Measurements from ENCODE around the gene BGN. TPM values are rescaled to one million over a fixed set of nuclear protein-coding genes. Genes with fewer than 3 reads are reported as not detected.

The BGN gene
- total and polyA plus RNA-seq, 5 donors, result 167 to 244 (median 204) TPM

DNA sequence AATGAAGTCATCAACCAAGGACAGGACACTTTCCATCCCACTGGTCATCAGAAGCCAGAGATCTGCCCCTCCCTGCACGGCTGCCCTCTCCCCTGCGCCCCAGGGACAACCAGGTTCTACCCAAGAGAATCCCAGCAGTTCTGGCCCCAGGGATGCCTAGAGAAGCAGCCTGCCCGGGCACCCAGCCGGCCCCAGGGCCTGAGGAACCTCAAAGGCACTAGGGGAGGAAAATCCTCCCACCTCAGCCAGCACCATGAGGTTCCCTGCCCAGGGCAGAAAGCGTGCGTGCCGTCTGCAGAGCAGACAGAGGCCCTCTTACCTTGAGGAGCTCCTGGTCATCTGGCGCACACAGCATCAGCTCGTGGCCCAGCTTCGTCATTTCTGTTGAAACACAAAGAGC, 32.5 kb upstream of the BGN start:
- H3K4me1 ChIP-seq (ENCODE audit: control insufficient read depth, insufficient read depth, low read length), result no peaks in the 10 kb centered on the region
- DNase-seq (no peak), ATAC-seq (no peak)
- 91% methylated on average over 10 of the region's 10 CpGs for WGBS
- H3K27me3 ChIP-seq (ENCODE audit: control insufficient read depth, insufficient read depth), result no peaks in the 10 kb centered on the region
- H3K9me3 ChIP-seq (ENCODE audit: control insufficient read depth, low read length), result no peaks in the 10 kb centered on the region
- intact Hi-C loops (cut with DNase I), result no loop called here
- H3K4me3 ChIP-seq (ENCODE audit: low read length), result no peak overlapping the region
- no peak overlapping the region for H3K27ac ChIP-seq (ENCODE audit: low read length)

DNA sequence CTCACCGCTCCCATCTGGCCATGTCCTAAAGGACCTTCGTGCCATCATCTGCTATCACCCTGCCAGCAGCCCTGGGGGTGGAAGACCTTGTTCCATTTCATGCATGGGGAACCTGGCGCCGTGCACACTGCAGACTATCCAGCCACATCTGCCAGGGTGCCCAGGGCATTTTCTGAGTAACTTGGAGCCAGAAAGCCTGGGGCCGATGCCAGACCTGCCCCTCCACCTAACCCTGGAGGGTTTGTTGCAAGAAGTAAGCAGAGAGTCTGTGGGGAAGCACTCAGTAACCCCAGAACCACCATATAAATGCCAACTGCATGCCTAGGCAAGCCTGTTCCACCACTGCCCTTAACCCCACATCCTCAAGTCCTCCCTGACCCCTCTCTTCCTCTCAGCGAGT, 31.7 kb upstream of the BGN start:
- H3K4me1 ChIP-seq (ENCODE audit: control insufficient read depth, insufficient read depth, low read length), result no peaks in the 10 kb centered on the region
- H3K4me3 ChIP-seq (ENCODE audit: low read length), result no peak overlapping the region
- no peaks in the 10 kb centered on the region for H3K27me3 ChIP-seq (ENCODE audit: control insufficient read depth, insufficient read depth)
- WGBS, result 89% methylated on average over 6 of the region's 6 CpGs
- intact Hi-C loops (cut with DNase I), result no loop called here
- no peaks in the 10 kb centered on the region for H3K9me3 ChIP-seq (ENCODE audit: control insufficient read depth, low read length)
- DNase-seq (peak in 1 of 3 donors; percentile 21), ATAC-seq (no peak)
- no peak overlapping the region for H3K27ac ChIP-seq (ENCODE audit: low read length)

DNA sequence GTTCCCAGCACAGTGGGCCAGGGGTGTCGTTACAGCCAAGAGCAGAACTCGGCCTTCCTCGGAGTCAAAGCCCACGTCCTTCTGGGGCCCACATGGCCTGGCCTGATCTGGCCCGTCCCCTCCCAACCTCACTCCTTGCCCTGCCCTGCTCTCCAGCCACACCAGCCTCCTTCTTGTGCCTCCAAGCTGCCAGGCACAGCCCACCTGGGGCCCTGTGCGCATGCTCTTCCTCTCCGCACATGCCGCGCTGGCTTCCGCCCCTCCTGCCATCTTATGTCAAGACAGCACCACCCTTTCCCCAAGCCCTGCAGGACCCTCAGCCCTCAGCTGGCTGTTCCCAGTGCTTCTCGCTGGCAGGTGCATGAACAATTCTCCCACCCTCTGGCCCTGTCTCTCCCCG, 31.2 kb upstream of the BGN start:
- Histone ChIP-seq H3K9me3 (ENCODE audit: control insufficient read depth, low read length) (no peaks in the 10 kb centered on the region), H3K4me1 (ENCODE audit: control insufficient read depth, insufficient read depth, low read length) (no peaks in the 10 kb centered on the region), H3K27ac (ENCODE audit: low read length) (no peak overlapping the region), H3K27me3 (ENCODE audit: control insufficient read depth, insufficient read depth) (no peaks in the 10 kb centered on the region), H3K4me3 (ENCODE audit: low read length) (no peak overlapping the region)
- peak in 1 of 3 donors; percentile 33 for DNase-seq
- intact Hi-C loops (cut with DNase I), result no loop called here
- ATAC-seq, result no peak
- 81% methylated on average over 12 of the region's 12 CpGs for WGBS

DNA sequence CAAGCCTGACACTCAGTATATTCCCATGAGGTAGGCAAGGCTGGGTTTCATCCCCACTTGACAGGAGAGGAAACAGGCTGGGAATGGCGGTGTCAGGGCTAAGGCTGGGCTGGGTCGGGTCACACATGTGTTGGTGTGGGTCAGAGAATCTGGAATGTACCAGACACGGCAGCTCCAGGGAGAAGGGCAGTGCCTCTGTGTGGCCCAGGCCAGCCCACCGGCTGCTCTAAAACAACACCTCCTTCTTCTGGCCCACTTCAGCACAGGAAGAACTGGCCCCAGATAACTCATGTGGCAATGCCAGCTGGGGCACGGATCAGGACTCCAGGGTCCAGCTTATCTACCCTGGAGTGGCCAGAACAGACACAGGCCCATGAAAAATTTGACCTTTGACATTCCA, 30.7 kb upstream of the BGN start:
- intact Hi-C loops (cut with DNase I), result no loop called here
- H3K4me3 ChIP-seq (ENCODE audit: low read length), result no peak overlapping the region
- H3K27me3 ChIP-seq (ENCODE audit: control insufficient read depth, insufficient read depth), result no peaks in the 10 kb centered on the region
- no peaks in the 10 kb centered on the region for H3K9me3 ChIP-seq (ENCODE audit: control insufficient read depth, low read length)
- H3K4me1 ChIP-seq (ENCODE audit: control insufficient read depth, insufficient read depth, low read length), result no peaks in the 10 kb centered on the region
- 76% methylated on average over 5 of the region's 5 CpGs for WGBS
- ATAC-seq (no peak), DNase-seq (peak in 1 of 3 donors; percentile 10)
- no peak overlapping the region for H3K27ac ChIP-seq (ENCODE audit: low read length)

DNA sequence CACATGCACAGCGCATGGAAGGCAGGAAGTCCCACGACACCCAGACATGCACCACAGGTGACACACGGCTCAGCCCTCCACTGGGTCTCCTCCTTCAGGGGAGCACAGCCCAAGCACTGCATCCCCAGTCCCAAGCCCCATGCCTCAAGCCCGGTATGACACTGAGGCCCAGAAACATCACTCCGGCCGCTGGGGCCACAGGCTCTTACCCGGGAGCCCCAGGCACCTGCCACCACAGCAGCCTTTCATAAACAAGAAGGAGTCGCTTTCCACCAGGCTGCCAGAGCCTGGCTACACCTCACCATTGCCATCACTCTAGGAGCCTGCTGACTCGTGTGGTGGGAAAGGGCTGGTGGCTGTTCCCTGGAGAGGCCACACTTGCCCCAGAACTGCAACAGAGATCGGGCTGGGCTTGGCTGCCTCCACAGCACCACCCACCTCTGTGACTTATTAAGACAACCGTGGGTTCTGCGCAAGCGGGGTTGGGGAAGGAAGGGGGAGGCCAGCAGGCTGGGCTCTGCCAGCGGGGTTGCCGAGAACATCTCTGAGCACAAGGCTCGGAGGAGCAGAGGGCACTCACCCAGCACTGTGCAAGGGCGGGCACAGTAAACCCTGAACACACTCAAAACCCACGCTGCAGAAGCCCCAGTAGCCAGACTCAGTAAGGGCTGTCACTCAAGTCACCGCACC, 28.9 kb upstream of the BGN start:
- intact Hi-C loops (cut with DNase I), result no loop called here
- WGBS, result 84% methylated on average over 19 of the region's 19 CpGs
- DNase-seq (peak in 1 of 3 donors; percentile 49), ATAC-seq (no peak)
- H3K27me3 ChIP-seq (ENCODE audit: control insufficient read depth, insufficient read depth), result no peaks in the 10 kb centered on the region
- no peak overlapping the region for H3K4me3 ChIP-seq (ENCODE audit: low read length)
- H3K27ac ChIP-seq (ENCODE audit: low read length), result no peak overlapping the region
- no peaks in the 10 kb centered on the region for H3K4me1 ChIP-seq (ENCODE audit: control insufficient read depth, insufficient read depth, low read length)
- no peaks in the 10 kb centered on the region for H3K9me3 ChIP-seq (ENCODE audit: control insufficient read depth, low read length)

DNA sequence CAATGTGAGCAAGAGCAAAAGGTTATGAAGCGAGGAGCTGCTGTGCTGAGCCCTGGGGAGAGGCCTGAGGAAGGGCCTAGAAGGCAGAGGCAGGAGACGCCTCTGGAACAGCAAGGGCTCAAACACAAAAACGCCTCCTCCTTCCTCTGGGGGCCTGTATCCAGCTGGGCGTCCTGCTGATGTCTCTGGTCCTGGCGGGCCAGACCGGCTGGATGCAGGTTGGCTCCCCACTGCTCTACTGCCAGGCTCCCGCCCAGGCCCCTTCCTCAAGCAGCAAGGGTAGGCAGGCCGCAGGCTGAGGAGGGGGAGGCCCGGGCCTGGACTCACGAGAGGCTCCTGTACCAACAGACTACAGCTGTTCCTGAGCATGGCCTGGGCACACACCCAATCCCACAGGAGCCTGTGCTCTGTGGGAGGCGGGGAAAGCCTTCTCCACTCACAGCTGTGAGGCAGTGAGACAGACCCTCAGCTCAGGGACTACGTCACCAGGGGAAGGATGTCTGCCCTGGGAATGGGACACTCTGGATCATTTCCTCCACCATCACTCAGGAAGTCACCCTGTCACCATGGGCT, 26.7 kb upstream of the BGN start:
- H3K27me3 ChIP-seq (ENCODE audit: control insufficient read depth, insufficient read depth), result no peaks in the 10 kb centered on the region
- no peak overlapping the region for H3K4me3 ChIP-seq (ENCODE audit: low read length)
- 69% methylated on average over 12 of the region's 12 CpGs for WGBS
- H3K9me3 ChIP-seq (ENCODE audit: control insufficient read depth, low read length), result no peaks in the 10 kb centered on the region
- intact Hi-C loops (cut with DNase I), result no loop called here
- ATAC-seq (no peak), DNase-seq (peak in 1 of 3 donors; percentile 72)
- H3K27ac ChIP-seq (ENCODE audit: low read length), result no peak overlapping the region
- H3K4me1 ChIP-seq (ENCODE audit: control insufficient read depth, insufficient read depth, low read length), result no peaks in the 10 kb centered on the region

DNA sequence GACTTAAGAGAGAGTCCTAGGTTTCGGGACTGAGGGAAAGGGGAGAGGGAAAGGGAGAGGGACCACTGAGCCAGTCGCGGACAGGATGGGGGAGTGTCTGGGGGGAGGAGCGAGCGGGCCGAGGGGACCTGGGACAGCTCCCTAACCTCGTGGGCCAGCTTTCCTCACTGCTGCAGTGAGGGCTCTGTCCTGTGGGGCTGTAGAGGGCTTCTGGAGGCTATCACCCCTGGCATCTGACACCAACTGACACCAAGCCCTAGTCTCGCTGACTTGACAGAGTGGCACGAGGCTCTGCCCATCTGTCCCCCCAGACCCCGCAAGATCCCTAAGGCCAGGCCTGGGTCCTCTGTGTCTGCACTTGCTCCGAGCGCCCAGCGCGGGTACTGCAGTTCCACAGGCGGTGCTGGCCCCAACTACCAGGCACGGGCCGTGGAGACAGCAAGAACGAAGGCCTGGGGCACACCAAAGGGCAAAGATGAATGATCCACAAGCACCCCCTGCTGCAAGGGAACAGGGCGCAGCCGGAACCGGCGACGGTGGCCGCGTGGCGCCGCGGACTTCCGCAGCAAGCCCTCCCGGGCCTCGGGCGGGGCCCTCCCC, 24.9 kb upstream of the BGN start:
- no peak for DNase-seq
- H3K27ac ChIP-seq (ENCODE audit: low read length), result peak overlapping the region; percentile 51
- peak; percentile 43 to 47 for ATAC-seq
- peak overlapping the region; percentile 57 for H3K4me3 ChIP-seq (ENCODE audit: low read length)
- no peaks in the 10 kb centered on the region for H3K4me1 ChIP-seq (ENCODE audit: control insufficient read depth, insufficient read depth, low read length)
- under 1% methylated on average over 32 of the region's 32 CpGs for WGBS
- intact Hi-C loops (cut with DNase I), result no loop called here
- no peaks in the 10 kb centered on the region for H3K27me3 ChIP-seq (ENCODE audit: control insufficient read depth, insufficient read depth)
- H3K9me3 ChIP-seq (ENCODE audit: control insufficient read depth, low read length), result no peaks in the 10 kb centered on the region

DNA sequence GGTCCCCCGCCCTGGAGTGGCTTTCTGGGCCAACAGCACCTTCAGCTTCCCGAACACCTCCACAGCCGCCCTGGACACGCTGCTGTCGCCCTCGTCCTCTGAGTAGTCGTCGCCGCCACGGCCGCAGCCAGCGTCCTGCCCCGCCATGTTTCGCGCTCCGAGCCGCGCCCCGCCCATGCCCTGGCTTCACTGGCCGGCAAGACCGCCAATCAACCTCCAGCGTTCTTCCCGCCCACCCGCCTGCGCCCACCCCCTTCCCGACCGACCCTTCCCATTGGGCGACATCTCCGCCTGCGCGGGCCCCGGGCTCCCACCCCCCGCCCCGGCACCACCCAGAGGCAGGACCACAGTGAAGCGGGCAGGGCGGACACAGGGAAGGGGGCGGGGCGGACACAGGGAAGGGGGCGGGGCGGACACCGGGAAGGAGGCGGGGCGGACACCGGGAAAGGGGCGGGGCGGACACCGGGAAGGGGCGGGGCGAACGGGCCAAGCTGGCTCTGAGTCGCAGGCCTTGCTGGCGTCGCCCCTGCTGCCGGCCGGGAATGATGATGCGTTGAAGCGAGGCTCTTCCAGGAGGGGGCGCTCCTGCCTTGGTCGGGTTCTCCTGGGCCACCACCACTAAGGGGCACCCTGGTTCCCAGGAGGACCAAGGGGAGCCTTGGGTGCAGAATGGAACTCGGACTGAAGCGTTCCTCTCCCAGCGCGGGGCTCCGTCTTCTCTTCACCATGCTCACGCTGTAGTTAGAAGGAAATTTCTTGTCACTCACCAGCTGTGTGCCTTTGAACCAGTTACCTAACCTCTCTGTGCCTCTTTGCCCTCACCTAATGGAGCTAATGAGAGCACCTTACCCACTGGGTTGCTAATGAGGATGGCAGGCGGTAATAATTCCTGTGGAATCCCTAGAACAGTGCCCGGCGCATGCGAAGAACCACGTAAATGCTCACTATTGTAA, 24.1 kb upstream of the BGN start, which contains the start of gene HAUS7:
Gene HAUS7, minus strand, starts transcription at position 166 of the 953 bp plus-strand sequence. Its CDS starts 19 bp downstream, at position 147.
- no peaks in the 10 kb centered on the region for H3K27me3 ChIP-seq (ENCODE audit: control insufficient read depth, insufficient read depth)
- intact Hi-C loops (cut with DNase I), result no loop called here
- no peaks in the 10 kb centered on the region for H3K9me3 ChIP-seq (ENCODE audit: control insufficient read depth, low read length)
- WGBS, result 11% methylated on average over 66 of the region's 70 CpGs
- DNase-seq, result peak; percentile 87 to 96 (median 95)
- H3K4me1 ChIP-seq (ENCODE audit: control insufficient read depth, insufficient read depth, low read length), result no peaks in the 10 kb centered on the region
- H3K4me3 ChIP-seq (ENCODE audit: low read length), result peak within 1 kb of the TSS; percentile 57
- peak within 1 kb of the TSS; percentile 63 for H3K27ac ChIP-seq (ENCODE audit: low read length)
- ATAC-seq, result peak; percentile 92 to 94

DNA sequence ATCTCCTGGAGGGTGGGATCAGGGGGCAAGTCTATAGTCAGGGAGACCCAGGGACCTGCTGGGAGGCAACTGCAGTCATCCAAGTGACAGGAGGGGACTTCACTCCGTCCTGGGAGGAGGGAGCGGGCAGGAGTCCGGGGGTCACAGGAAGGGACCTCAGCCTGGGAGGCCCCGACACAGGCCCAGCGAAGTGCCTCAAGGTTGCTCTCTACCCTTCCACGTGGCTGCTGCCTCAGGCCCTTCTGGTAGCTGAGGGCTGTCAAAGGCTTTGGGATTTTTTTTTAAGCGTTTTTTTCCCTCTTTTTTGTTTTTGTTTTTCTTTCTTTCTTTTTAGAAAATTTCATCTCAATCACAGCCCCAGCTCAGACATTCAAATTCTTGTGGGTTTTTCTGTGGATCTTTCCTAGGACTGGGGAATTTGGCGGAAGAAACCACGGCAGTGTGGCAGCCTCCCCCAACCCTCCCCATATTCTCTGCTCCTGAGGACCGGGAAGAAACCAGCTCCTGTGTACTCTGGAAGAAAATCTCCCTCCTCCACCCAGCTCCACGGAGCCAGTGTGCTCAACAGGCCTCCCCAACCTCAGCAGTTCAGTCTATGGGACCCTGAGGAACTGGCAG, 23.0 kb upstream of the BGN start:
- Histone ChIP-seq H3K4me1 (ENCODE audit: control insufficient read depth, insufficient read depth, low read length) (peaks cover 5% of the 10 kb centered on the region), H3K4me3 (ENCODE audit: low read length) (no peak overlapping the region), H3K9me3 (ENCODE audit: control insufficient read depth, low read length) (no peaks in the 10 kb centered on the region), H3K27me3 (ENCODE audit: control insufficient read depth, insufficient read depth) (no peaks in the 10 kb centered on the region), H3K27ac (ENCODE audit: low read length) (no peak overlapping the region)
- intact Hi-C loops (cut with DNase I), result no loop called here
- peak in 1 of 3 donors; percentile 55 for DNase-seq
- ATAC-seq, result no peak
- WGBS, result 65% methylated on average over 11 of the region's 11 CpGs

DNA sequence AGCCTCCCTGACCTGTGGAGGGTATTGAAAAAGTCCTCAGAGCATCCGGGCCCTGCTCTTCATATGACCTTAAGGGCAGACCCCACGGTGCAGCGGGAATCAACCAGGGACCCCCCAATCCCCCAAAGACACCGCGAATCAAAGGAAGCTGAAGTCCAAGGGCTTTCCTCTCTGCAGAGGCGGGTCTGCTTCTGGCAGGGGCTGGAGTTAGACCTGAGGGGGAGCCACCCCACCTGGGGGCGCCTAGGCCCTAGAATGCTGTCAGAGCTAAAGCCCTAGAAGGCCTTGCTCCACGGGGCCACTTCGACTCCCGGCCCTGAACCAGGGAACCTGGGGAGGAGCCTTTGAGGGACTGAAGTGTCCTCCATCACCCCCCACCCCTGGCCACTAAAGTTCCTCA, 21.7 kb upstream of the BGN start:
- no peak for ATAC-seq
- Histone ChIP-seq H3K27ac (ENCODE audit: low read length) (no peak overlapping the region), H3K4me1 (ENCODE audit: control insufficient read depth, insufficient read depth, low read length) (peaks cover 6% of the 10 kb centered on the region), H3K9me3 (ENCODE audit: control insufficient read depth, low read length) (no peaks in the 10 kb centered on the region), H3K27me3 (ENCODE audit: control insufficient read depth, insufficient read depth) (no peaks in the 10 kb centered on the region), H3K4me3 (ENCODE audit: low read length) (no peak overlapping the region)
- intact Hi-C loops (cut with DNase I), result no loop called here
- WGBS, result 90% methylated on average over 10 of the region's 10 CpGs
- peak in 1 of 3 donors; percentile 55 for DNase-seq
